Measurements from ENCODE around the gene H3-3A.

GRCh38 chr1:226078374-226078773, 15.9 kb downstream of the H3-3A start:
- TF ChIP-seq RAD21 (conservative IDR thresholded peaks at IDR 0.05 in 1 of 2, IDR thresholded peaks at IDR 0.05 in 1 of 2) (no peak), MYC (IDR thresholded peaks at IDR 0.05; ENCODE audit: borderline replicate concordance, low read length) (no peak), CEBPB (IDR thresholded peaks at IDR 0.05) (no peak), HOXB13 (CRISPR knock-in tag; IDR thresholded peaks at IDR 0.05; ENCODE audit: low read depth) (no peak), RFX5 (IDR thresholded peaks at IDR 0.05) (no peak), HOXA7 (CRISPR knock-in tag; IDR thresholded peaks at IDR 0.05) (no peak), MAZ (IDR thresholded peaks at IDR 0.05; ENCODE audit: borderline replicate concordance, low read depth, low read length) (no peak), NFE2L2 (conservative IDR thresholded peaks at IDR 0.05; ENCODE audit: low read length) (no peak), RNF2 (IDR thresholded peaks at IDR 0.05; ENCODE audit: borderline replicate concordance, low read depth) (no peak), EHMT2 (IDR thresholded peaks at IDR 0.05; ENCODE audit: low read depth) (no peak), CBX2 (IDR thresholded peaks at IDR 0.05; ENCODE audit: borderline replicate concordance, low read depth) (no peak), CTCF (IDR thresholded peaks at IDR 0.05) (no peak)

Measured in A549 (cell line).